Stimulated activated CD4-positive, alpha-beta T cell treated with anti-CD3 and anti-CD28 coated beads, Interleukin-1b, Interleukin-23, amount 100 ng/mL, for 48 hours (primary cell): ENCODE measurements around the gene DRC7.
A peak's percentile ranks its signal among the peaks of the same experiment; 100 is the strongest.
"Not testable (repeated sequence)": the region's sequence is repeated elsewhere in the genome, so short reads cannot be mapped to it uniquely, and the experiment has no call there.

Experiments used
- DNase-seq: peaks from one replicate; pipeline ENCODE4 v3.0.0-alpha.2; 2020

DRC7 gene

DNA sequence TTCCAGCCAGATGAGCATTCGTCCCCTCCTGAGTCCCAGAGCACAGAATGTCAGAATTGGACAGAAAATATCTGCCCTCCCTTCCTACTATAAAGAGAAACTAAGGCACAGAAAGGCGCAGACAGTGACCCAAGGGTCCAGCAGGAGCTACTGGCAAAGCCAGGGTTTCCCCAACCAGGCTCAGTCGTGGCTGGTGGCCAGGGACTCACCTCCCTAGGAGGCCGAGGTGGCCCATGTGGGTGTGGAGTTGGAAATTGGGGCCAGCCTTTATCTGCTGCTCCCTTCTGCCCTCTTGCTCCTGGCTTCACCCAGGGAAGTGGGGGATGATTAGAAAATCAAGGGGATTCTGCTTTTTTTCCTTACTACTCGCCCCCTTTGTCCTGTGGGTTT lies 1.1 kb downstream of the DRC7 start:
- DNase-seq, result no peak

- DNase-seq, result no peak
These were observed 1.6 kb downstream of the DRC7 start for GRCh38 chr16:57696240-57696639.

DNA sequence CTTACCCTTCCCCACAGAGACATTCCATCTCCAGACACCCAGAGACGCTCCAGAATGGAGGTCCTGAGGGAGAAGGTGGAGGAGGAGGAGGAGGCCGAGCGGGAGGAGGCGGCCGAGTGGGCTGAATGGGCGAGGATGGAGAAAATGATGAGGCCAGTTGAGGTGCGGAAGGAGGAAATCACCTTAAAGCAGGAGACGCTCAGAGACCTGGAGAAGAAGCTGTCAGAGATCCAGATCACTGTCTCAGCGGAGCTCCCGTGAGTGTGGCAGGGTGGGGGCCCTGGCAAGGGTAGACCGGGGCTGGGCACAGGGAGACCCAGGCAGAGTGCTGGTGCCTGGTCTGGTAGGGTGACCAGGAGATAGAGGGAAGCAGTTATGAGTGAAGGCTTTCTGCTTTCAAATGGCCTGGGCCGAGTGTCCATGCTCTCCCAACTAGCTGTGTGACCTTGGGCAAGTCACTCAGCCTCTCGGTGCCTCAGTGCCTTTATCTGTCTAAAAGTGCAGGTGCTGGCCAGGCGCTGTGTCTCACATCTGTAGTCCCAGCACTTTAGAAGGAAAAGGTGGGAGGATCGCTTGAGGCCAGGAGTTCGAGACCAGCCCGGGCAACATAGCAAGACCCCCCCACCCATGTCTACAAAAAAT lies 3.4 kb downstream of the DRC7 start:
- no peak for DNase-seq

GRCh38 chr16:57698812-57699405 lies 4.3 kb downstream of the DRC7 start:
- no peak for DNase-seq

DNA sequence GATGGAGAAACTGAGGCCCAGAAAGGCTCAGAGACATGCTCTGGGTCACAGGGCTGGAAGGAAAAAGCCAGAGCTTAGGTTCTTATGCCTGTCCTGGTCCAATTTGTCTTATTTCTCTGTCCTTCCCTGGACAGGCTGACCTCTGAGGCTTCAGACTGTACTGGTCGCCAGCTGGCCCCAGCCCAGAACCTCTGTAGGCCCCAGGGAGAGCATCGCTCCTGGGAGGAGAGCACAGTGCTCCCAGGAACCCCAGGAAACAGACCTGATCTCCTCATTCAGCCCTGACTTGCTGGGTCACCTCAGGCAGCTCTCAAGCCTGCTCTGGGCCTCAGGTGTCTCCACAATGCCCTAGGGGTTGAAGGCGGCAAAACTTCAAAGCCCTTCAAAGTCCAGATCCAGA lies 4.9 kb downstream of the DRC7 start:
- DNase-seq, result no peak

DNA sequence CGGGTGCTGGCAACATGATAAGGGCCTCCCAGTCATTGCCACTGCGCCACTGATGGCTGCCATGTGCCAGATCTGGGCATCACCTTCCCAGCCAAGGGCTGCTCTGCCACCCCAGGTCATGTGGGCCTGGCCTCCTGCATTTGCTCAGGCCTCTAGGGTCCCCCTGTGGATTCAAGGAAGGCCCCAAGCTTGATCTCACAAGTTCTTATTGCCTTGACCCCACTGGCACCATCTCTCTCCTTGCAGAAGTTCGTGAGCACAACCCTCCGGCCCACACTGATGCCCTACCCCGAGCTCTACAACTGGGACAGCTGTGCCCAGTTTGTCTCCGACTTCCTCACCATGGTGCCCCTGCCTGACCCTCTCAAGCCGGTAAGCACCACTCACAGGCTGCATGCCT lies 5.3 kb downstream of the DRC7 start:
- no peak for DNase-seq

DNA sequence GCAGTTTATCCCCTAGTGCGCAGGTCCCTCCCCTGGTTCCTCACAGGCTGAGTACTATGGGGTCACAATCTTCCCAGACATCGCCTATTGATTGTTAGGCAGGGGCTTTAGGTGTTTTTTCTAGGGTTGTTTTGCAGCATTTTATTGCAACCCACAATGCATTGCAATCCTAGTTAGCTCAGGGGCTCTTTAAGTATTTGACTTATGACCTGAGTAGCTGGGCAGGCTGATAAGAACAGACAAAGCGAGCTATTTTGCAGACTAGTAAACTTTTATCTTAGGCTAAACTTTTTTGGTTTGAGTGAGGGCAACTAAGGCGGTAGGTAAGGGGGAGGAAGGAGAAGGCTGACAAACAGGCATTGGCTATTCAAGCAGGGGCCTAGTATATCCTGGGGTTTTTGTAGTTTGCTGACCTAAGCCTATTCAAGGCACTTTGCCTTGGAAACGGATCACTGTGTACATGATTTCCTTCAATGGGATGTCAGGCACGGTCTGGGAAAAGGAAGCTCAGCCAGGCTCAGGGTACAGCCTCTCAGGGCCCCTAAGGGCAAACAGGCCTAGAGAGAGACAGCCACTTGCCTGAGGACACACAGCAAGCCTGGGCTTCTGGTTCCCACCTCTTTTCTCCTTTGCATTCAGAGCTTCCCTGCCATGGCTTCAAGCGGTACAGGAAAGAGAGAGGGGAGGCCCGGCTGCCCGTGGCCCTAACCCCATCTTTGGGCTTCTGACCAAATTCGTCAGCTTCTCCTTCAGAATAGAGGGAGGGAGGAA lies 6.4 kb downstream of the DRC7 start:
- no peak for DNase-seq

DNA sequence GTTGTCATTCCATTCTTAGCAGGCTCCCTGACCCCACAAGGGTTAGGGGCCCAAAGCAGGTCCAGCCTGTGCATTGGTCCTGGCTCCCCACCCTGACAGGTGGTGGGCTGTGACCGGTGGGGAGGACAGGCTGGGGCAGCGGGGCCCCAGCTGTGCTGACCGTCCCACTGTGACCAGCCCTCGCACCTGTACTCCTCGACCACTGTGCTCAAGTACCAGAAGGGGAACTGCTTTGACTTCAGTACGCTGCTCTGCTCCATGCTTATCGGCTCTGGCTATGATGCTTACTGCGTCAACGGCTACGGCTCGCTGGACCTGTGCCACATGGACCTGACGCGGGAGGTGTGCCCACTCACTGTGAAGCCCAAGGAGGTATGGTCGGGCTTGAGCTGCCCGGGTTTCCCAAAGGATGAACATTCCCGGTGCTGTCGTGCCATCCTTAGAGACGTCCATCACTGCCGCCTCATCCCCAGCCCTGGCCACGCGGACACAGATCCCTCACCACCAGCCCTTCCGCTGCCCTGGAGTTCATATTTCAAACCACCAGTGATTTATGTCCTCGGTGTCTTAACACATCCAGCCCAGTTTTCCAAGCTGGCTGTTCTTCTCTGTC lies 7.3 kb downstream of the DRC7 start:
- no peak for DNase-seq

DNA sequence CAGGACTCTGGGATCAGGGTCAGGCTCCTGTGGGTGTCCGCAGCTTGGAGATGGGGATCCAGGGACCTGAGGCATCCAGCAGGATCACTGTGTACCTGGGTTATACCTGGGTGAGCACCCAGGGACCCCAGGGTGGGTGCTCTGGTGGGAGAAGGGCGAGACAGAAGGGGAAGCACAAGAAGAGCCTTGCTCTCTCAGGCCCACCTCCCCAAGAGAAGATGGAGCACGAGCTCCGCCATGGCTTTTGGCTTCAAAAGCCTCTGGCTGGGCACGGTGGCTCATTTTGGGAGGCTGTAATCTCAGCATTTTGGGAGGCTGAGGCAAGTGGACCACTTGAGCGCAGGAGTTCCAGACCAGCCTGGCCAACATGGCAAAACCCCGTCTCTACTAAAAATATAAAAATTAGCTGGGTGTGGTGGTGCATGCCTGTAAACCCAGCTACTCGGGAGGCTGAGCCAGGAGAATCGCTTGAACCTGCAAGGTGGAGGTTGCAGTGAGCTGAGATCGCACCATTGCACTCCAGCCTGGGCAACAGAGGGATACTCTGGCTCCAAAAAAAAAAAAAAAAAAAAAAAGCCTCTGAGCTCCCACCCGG lies 8.9 kb downstream of the DRC7 start:
- no peak for DNase-seq

DNA sequence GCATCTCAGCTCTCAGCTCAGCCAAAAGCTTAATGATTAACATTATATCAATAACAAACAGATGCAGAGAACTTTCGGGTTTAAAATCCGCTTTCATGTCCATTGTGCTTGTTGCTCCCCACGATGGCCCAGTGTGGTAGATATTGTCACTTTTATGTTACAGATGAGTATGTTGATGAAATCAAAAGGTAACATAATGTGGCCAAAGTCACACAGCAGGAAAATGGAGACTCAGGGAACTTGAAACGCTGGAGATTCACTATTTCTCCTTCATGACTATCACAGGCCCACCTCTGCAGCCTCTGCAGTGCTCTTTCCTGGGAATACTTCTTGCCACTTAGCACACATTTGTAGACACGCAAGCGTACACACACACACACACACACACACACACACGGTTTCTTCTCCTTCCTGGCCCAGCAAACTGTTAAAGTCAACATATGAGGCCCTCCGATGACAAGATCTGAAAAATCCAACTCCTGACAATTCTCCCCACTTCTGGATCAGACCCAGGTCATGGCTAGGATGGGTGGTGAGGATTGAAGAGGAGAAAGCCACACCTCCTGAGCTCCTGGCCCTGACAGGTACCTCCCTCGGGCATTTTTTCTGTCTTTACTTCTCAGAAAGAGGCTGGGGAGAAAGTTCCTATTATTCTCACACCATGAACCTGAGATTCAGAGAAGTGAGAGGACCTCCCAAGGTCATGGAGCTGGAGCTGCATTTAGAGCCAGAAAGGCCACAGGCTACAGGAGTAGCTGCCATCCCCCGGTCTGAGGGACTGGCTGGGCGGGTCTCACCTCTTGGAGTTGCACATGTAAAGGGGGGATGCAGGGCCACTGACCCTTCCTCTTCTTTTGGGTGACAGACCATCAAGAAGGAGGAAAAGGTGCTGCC lies 9.7 kb downstream of the DRC7 start:
- no peak for DNase-seq

- DNase-seq, result no peak
These were observed 10.6 kb downstream of the DRC7 start for GRCh38 chr16:57704905-57705852.

GRCh38 chr16:57706717-57707116 lies 12.1 kb downstream of the DRC7 start:
- no peak for DNase-seq

DNA sequence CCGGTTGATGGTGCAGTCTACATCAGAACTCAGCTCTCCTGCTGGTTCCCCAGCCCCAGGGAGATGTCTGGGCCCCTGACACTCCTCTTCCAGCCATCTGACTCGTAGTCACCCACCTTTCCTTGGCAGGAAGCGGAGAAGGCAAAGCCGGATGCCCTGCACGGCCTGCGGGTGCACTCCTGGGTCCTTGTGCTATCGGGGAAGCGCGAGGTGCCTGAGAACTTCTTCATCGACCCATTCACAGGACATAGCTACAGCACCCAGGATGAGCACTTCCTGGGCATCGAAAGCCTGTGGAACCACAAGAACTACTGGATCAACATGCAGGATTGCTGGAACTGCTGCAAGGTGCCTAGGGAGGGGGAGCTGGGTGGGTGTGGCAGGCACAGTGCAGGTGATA lies 12.7 kb downstream of the DRC7 start:
- DNase-seq, result no peak

- DNase-seq, result no peak
These were observed 13.6 kb downstream of the DRC7 start for GRCh38 chr16:57708168-57708567.

GRCh38 chr16:57709663-57710062 lies 15.1 kb downstream of the DRC7 start:
- no peak for DNase-seq

- no peak for DNase-seq
These were observed 16.7 kb downstream of the DRC7 start for GRCh38 chr16:57711346-57711745.

- no peak for DNase-seq
These were observed 17.4 kb downstream of the DRC7 start for GRCh38 chr16:57711993-57712392.

- DNase-seq, result not testable (repeated sequence)
These were observed 18.0 kb downstream of the DRC7 start for GRCh38 chr16:57712569-57712968.

GRCh38 chr16:57713596-57713995 lies 19.0 kb downstream of the DRC7 start:
- no peak for DNase-seq

- DNase-seq, result no peak
These were observed 19.4 kb downstream of the DRC7 start for GRCh38 chr16:57714047-57714446.

- peak; percentile 39 for DNase-seq
These were observed 25.6 kb downstream of the DRC7 start for GRCh38 chr16:57720142-57720575.
